HepG2 (cell line): ENCODE results near the gene ARL16. TPM values are rescaled to one million over a fixed set of nuclear protein-coding genes. Genes with fewer than 3 reads are reported as not detected.

Experiments
- ADNP ChIP-seq: sonication (generic); formaldehyde crosslinking; IDR thresholded peaks from 2 replicates; pipeline ENCODE4 v1.4.0; 2020; ENCODE audit warnings: missing genetic modification reagents
- CCDC6 ChIP-seq: sonication (generic); formaldehyde crosslinking; IDR thresholded peaks from 2 replicates; pipeline ENCODE4 v1.8.1; 2022; ENCODE audit warnings: mild to moderate bottlenecking, missing genetic modification reagents, moderate library complexity
- ETV5 ChIP-seq: IDR thresholded peaks from 2 replicates; pipeline ENCODE4 v1.6.1; 2018; ENCODE audit warnings: missing biosample characterization, missing genetic modification reagents, inconsistent platforms, borderline replicate concordance
- HDAC2 ChIP-seq: sonication (generic); formaldehyde crosslinking; IDR thresholded peaks from 2 replicates; pipeline ENCODE4 v1.4.0; 2020; ENCODE audit warnings: missing genetic modification reagents
- KAT7 ChIP-seq: IDR thresholded peaks from 2 replicates; pipeline ENCODE4 v1.6.1; 2018; ENCODE audit warnings: borderline replicate concordance, missing compliant biosample characterization
- KLF11 ChIP-seq: IDR thresholded peaks from 2 replicates; pipeline ENCODE4 v1.6.1; 2016; ENCODE audit warnings: missing compliant biosample characterization
- KLF9 ChIP-seq: IDR thresholded peaks from 2 replicates; pipeline ENCODE4 v1.6.1; 2016; ENCODE audit warnings: low read depth
- MIXL1 ChIP-seq: IDR thresholded peaks from 2 replicates; pipeline ENCODE4 v1.6.1; 2016
- PAF1 ChIP-seq: IDR thresholded peaks from 2 replicates; pipeline ENCODE4 v1.6.1; 2016; ENCODE audit warnings: missing genetic modification reagents, missing compliant biosample characterization
- PPARG ChIP-seq: conservative IDR thresholded peaks from 2 replicates; pipeline ENCODE4 v1.6.1; 2016; ENCODE audit warnings: missing biosample characterization, missing genetic modification reagents
- RFX3 ChIP-seq: IDR thresholded peaks from 2 replicates; pipeline ENCODE4 v1.6.1; 2016; ENCODE audit warnings: missing biosample characterization, missing genetic modification reagents
- SCMH1 ChIP-seq: sonication (generic); formaldehyde crosslinking; IDR thresholded peaks from 2 replicates; pipeline ENCODE4 v1.9.0; 2021; ENCODE audit warnings: missing genetic modification reagents, mild to moderate bottlenecking, borderline replicate concordance
- ZNF234 ChIP-seq: sonication (generic); formaldehyde crosslinking; conservative IDR thresholded peaks from 2 replicates; pipeline ENCODE4 v1.5.1; 2020; ENCODE audit warnings: mild to moderate bottlenecking, missing genetic modification reagents
- ZNF350 ChIP-seq: sonication (generic); formaldehyde crosslinking; IDR thresholded peaks from 2 replicates; pipeline ENCODE4 v1.4.0; 2020; ENCODE audit warnings: mild to moderate bottlenecking, low read depth, missing genetic modification reagents, borderline replicate concordance
- ZNF512 ChIP-seq: sonication (generic); formaldehyde crosslinking; IDR thresholded peaks from 2 replicates; pipeline ENCODE4 v1.4.0; 2020; ENCODE audit warnings: mild to moderate bottlenecking, missing genetic modification reagents
- ZNF740 ChIP-seq: sonication (generic); formaldehyde crosslinking; IDR thresholded peaks from 2 replicates; pipeline ENCODE4 v1.4.0; 2020; ENCODE audit warnings: missing genetic modification reagents
- ZNF772 ChIP-seq: sonication (generic); formaldehyde crosslinking; IDR thresholded peaks from 2 replicates; pipeline ENCODE4 v1.5.0; 2020; ENCODE audit warnings: mild to moderate bottlenecking, missing genetic modification reagents
- ZNF816 ChIP-seq: sonication (generic); formaldehyde crosslinking; IDR thresholded peaks from 2 replicates; pipeline ENCODE4 v1.8.0; 2022; ENCODE audit warnings: missing genetic modification reagents, mild to moderate bottlenecking, borderline replicate concordance
- ZSCAN29 ChIP-seq: sonication (generic); formaldehyde crosslinking; conservative IDR thresholded peaks from 2 replicates; pipeline ENCODE4 v1.4.0; 2020; ENCODE audit warnings: mild to moderate bottlenecking, missing genetic modification reagents
- polyA plus RNA-seq, 8 experiments: library from polyadenylated mRNA; depleted of rRNA in 3 of 8; stranded (reverse) in 7 of 8; unstranded in 1 of 8; fragments of >200 nt; fragmentation: Illumina TruSeq in 4 of 8; extraction: Trizol in 4 of 8; gene quantifications; 2 replicates each; pipeline versions ENCODE4 v1.2.1 to v1.2.3, GENCODE V29; 2011 to 2016; ENCODE audit warnings: low read depth in 4 of 8, missing spikeins in 1 of 8, mixed read lengths in 1 of 8; ENCODE audit not compliant: insufficient read depth in 1 of 8
- total RNA-seq, 5 experiments: library from RNA; depleted of rRNA; stranded (reverse); fragments of >200 nt; fragmentation: Illumina TruSeq; extraction: Trizol; gene quantifications; 2 replicates each; pipeline ENCODE4 v1.2.3, GENCODE V29; 2016; ENCODE audit warnings: low read depth in 1 of 5
- TF ChIP-seq, protein P1 (sequence below): sonication (generic); formaldehyde crosslinking; IDR thresholded peaks from 2 replicates; pipeline ENCODE4 v1.4.0; 2020; ENCODE audit warnings: missing genetic modification reagents
- TF ChIP-seq, protein P2 (sequence below): sonication (generic); formaldehyde crosslinking; IDR thresholded peaks from 2 replicates; pipeline ENCODE4 v1.4.0; 2020; ENCODE audit warnings: missing genetic modification reagents
- TF ChIP-seq, protein P3 (sequence below): sonication (generic); formaldehyde crosslinking; IDR thresholded peaks from 2 replicates; pipeline ENCODE4 v1.8.1; 2023; ENCODE audit warnings: mild to moderate bottlenecking, missing genetic modification reagents
- TF ChIP-seq, protein P4 (sequence below): sonication (generic); formaldehyde crosslinking; IDR thresholded peaks from 2 replicates; pipeline ENCODE4 v1.4.0; 2020; ENCODE audit warnings: missing genetic modification reagents

The ARL16 gene
- total and polyA plus RNA-seq, 2 of the 13 experiments (the other 11 are each of a cell fraction or from before 2014, with no cell fraction given) = 20.8 to 30.8 TPM

GRCh38 chr17:81711814-81712467 is 28.3 kb upstream of the ARL16 start, which contains the start of gene SLC25A10 (continued):
- TF ChIP-seq ETV5 (CRISPR knock-in tag) (peak; percentile 73), KLF9 (CRISPR knock-in tag) (peak; percentile 98), ZSCAN29 (CRISPR knock-in tag) (peak; percentile 89; the same call in 1 of the 2 replicates), ZNF234 (CRISPR knock-in tag) (peak; percentile 87; the same call in 1 of the 2 replicates), RFX3 (CRISPR knock-in tag) (peak; percentile 51; the same call in 1 of the 2 replicates), MIXL1 (CRISPR knock-in tag) (peak; percentile 97), ZNF740 (peak; percentile 89), KAT7 (CRISPR knock-in tag) (peak; percentile 96), CCDC6 (peak; percentile 100), SCMH1 (no peak), KLF11 (peak; percentile 98), PPARG (CRISPR knock-in tag) (peak; percentile 93), ZNF512 (CRISPR knock-in tag) (peak; percentile 85; the same call in 1 of the 2 replicates), HDAC2 (CRISPR knock-in tag) (peak; percentile 95), ZNF350 (CRISPR knock-in tag) (peak; percentile 91), PAF1 (CRISPR knock-in tag) (no peak), ZNF816 (peak; percentile 97), ADNP (peak; percentile 65; the same call in 1 of the 2 replicates), ZNF772 (peak; percentile 98)
- TF ChIP-seq, protein P1, sequence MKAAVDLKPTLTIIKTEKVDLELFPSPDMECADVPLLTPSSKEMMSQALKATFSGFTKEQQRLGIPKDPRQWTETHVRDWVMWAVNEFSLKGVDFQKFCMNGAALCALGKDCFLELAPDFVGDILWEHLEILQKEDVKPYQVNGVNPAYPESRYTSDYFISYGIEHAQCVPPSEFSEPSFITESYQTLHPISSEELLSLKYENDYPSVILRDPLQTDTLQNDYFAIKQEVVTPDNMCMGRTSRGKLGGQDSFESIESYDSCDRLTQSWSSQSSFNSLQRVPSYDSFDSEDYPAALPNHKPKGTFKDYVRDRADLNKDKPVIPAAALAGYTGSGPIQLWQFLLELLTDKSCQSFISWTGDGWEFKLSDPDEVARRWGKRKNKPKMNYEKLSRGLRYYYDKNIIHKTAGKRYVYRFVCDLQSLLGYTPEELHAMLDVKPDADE (CRISPR knock-in tag) = peak; percentile 99
- TF ChIP-seq, protein P2, sequence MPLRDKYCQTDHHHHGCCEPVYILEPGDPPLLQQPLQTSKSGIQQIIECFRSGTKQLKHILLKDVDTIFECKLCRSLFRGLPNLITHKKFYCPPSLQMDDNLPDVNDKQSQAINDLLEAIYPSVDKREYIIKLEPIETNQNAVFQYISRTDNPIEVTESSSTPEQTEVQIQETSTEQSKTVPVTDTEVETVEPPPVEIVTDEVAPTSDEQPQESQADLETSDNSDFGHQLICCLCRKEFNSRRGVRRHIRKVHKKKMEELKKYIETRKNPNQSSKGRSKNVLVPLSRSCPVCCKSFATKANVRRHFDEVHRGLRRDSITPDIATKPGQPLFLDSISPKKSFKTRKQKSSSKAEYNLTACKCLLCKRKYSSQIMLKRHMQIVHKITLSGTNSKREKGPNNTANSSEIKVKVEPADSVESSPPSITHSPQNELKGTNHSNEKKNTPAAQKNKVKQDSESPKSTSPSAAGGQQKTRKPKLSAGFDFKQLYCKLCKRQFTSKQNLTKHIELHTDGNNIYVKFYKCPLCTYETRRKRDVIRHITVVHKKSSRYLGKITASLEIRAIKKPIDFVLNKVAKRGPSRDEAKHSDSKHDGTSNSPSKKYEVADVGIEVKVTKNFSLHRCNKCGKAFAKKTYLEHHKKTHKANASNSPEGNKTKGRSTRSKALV (CRISPR knock-in tag) = peak; percentile 93
- TF ChIP-seq, protein P3, sequence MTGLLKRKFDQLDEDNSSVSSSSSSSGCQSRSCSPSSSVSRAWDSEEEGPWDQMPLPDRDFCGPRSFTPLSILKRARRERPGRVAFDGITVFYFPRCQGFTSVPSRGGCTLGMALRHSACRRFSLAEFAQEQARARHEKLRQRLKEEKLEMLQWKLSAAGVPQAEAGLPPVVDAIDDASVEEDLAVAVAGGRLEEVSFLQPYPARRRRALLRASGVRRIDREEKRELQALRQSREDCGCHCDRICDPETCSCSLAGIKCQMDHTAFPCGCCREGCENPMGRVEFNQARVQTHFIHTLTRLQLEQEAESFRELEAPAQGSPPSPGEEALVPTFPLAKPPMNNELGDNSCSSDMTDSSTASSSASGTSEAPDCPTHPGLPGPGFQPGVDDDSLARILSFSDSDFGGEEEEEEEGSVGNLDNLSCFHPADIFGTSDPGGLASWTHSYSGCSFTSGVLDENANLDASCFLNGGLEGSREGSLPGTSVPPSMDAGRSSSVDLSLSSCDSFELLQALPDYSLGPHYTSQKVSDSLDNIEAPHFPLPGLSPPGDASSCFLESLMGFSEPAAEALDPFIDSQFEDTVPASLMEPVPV (CRISPR knock-in tag) = peak; percentile 99
- TF ChIP-seq, protein P4, sequence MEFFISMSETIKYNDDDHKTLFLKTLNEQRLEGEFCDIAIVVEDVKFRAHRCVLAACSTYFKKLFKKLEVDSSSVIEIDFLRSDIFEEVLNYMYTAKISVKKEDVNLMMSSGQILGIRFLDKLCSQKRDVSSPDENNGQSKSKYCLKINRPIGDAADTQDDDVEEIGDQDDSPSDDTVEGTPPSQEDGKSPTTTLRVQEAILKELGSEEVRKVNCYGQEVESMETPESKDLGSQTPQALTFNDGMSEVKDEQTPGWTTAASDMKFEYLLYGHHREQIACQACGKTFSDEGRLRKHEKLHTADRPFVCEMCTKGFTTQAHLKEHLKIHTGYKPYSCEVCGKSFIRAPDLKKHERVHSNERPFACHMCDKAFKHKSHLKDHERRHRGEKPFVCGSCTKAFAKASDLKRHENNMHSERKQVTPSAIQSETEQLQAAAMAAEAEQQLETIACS (CRISPR knock-in tag) = peak; percentile 82
